Naive thymus-derived CD4-positive, alpha-beta T cell (primary cell): ENCODE data around the gene CAPN10. TPM values are rescaled to one million over a fixed set of nuclear protein-coding genes. Genes with fewer than 3 reads are reported as not detected.

Experiments
- ATAC-seq: fragments of 150-1000 bp; cut with Tn5 transposase; 2 replicates; pipeline ENCODE4 v1.10.0; 2021; ENCODE audit warnings: mild to moderate bottlenecking, moderate library complexity
- CTCF ChIA-PET: fragments of 350-600 bp; sonication (Branson Sonifier 250); formaldehyde crosslinking; loops from one replicate; lab custom pipeline; 2021; ENCODE audit warnings: antibody characterized with exemption; lab: Charles Lee
- POLR2A ChIA-PET: fragments of 350-600 bp; sonication (Branson Sonifier 250); formaldehyde crosslinking; loops from one replicate; lab custom pipeline; 2021; ENCODE audit warnings: antibody characterized with exemption, inconsistent platforms; lab: Charles Lee
- DNase-seq, 9 donors: peaks; one replicate each; pipeline versions ENCODE4 v3.0.0 to v3.0.0-alpha.2; 2020 to 2022; ENCODE audit warnings: mixed read lengths in 1 of 9
- H3K27ac ChIP-seq: one replicate; pipeline ENCODE4 v1.7.0; 2013; ENCODE audit warnings: mild to moderate bottlenecking, low read depth, low read length, moderate library complexity
- H3K27me3 ChIP-seq, 2 donors: one replicate each; pipeline ENCODE4 v1.7.0; 2013; ENCODE audit warnings: low read length in 2 of 2, mild to moderate bottlenecking in 2 of 2, moderate library complexity in 2 of 2; ENCODE audit not compliant: control insufficient read depth in 2 of 2, insufficient read depth in 2 of 2
- H3K36me3 ChIP-seq, 3 experiments: 1 replicate in 2 of 3; 2 replicates in 1 of 3; pipeline ENCODE4 v1.7.0; 2013; ENCODE audit warnings: low read length in 3 of 3, mild to moderate bottlenecking in 3 of 3, moderate library complexity in 1 of 3; ENCODE audit not compliant: insufficient read depth in 3 of 3, control insufficient read depth in 2 of 3
- H3K4me1 ChIP-seq, 2 donors: one replicate each; pipeline ENCODE4 v1.7.0; 2013; ENCODE audit warnings: low read length in 2 of 2, mild to moderate bottlenecking in 2 of 2, moderate library complexity in 1 of 2; ENCODE audit not compliant: control insufficient read depth in 2 of 2, insufficient read depth in 2 of 2
- H3K4me3 ChIP-seq: 2 replicates; pipeline ENCODE4 v1.7.0; 2013; ENCODE audit warnings: mild to moderate bottlenecking, low read length
- H3K9me3 ChIP-seq, 3 experiments: 1 replicate in 2 of 3; 2 replicates in 1 of 3; pipeline ENCODE4 v1.7.0; 2013; ENCODE audit warnings: low read length in 3 of 3; ENCODE audit not compliant: control insufficient read depth in 2 of 3
- H3K27ac Mint-ChIP-seq, 9 donors: one replicate each; pipeline ENCODE4 v1.8.0; 2020 to 2022; ENCODE audit warnings: mixed read lengths in 9 of 9, mild to moderate bottlenecking in 8 of 9, moderate library complexity in 5 of 9, inconsistent platforms in 2 of 9
- H3K27me3 Mint-ChIP-seq, 5 donors: one replicate each; pipeline ENCODE4 v1.8.0; 2021 to 2022; ENCODE audit warnings: mixed read lengths in 5 of 5, mild to moderate bottlenecking in 1 of 5
- H3K36me3 Mint-ChIP-seq, 5 donors: one replicate each; pipeline ENCODE4 v1.8.0; 2020 to 2022; ENCODE audit warnings: mixed read lengths in 5 of 5, mild to moderate bottlenecking in 3 of 5, inconsistent platforms in 1 of 5
- H3K4me1 Mint-ChIP-seq, 7 donors: one replicate each; pipeline ENCODE4 v1.8.0; 2020 to 2022; ENCODE audit warnings: mixed read lengths in 7 of 7, mild to moderate bottlenecking in 3 of 7, inconsistent platforms in 1 of 7
- H3K4me3 Mint-ChIP-seq, 10 donors: one replicate each; pipeline ENCODE4 v1.8.0; 2020 to 2022; ENCODE audit warnings: mild to moderate bottlenecking in 10 of 10, mixed read lengths in 10 of 10, moderate library complexity in 6 of 10, inconsistent platforms in 2 of 10
- H3K9me3 Mint-ChIP-seq, 11 donors: one replicate each; pipeline ENCODE4 v1.8.0; 2020 to 2022; ENCODE audit warnings: mixed read lengths in 11 of 11, mild to moderate bottlenecking in 4 of 11, inconsistent platforms in 1 of 11, moderate library complexity in 1 of 11
- intact Hi-C, 2 donors: fragments of 100-400 bp; cut with micrococcal nuclease; formaldehyde crosslinking; loops; one replicate each; pipeline ENCODE4 v1.15.1; 2023
- polyA plus RNA-seq, 2 donors: library from polyadenylated mRNA; unstranded; fragments of 300-500 nt; fragmentation: Illumina TruSeq; gene quantifications; one replicate each; pipeline ENCODE4 v1.2.3, GENCODE V29; 2021
- total RNA-seq, 6 experiments: library from RNA in 5 of 6; stranded (reverse) in 5 of 6; gene quantifications; 1 replicate in 5 of 6; 2 replicates in 1 of 6; pipeline ENCODE4 v1.2.3 and lab custom pipeline; 2021 to 2026

CAPN10 gene
- total and polyA plus RNA-seq, 7 experiments from 2014 or later = 8.4 to 74.8 (median 54.9) TPM

GRCh38 chr2:240568678-240569522, 17.6 kb upstream of the CAPN10 start:
- Mint-ChIP-seq H3K27ac (peak overlapping the region in 8 of 9 donors; percentile 33 to 85 (median 76)), H3K4me1 (peaks cover 43 to 68% (median 56%) of the 10 kb centered on the region in 7 donors), H3K9me3 (no peaks in the 10 kb centered on the region), H3K4me3 (peak overlapping the region; percentile 81 to 91 (median 85)), H3K36me3 (peaks cover 0 to 26% (median 0%) of the 10 kb centered on the region in 5 donors), H3K27me3 (no peaks in the 10 kb centered on the region)
- H3K9me3 ChIP-seq = no peaks in the 10 kb centered on the region
- peak overlapping the region; percentile 70 for H3K4me3 ChIP-seq
- H3K27ac ChIP-seq = peak overlapping the region; percentile 74
- intact Hi-C loops = loop anchor here (1.0 to 10.0 kb wide), 13 partner anchors 9 to 1316 kb away; partner anchors contain the start of genes DUSP28 (in 2 of the 2), D2HGDH (in 1 of the 2), DTYMK (in 1 of the 2) and HDAC4 (in 1 of the 2)
- H3K4me1 ChIP-seq = peaks cover 56 to 62% of the 10 kb centered on the region in 2 donors
- H3K27me3 ChIP-seq = no peaks in the 10 kb centered on the region
- peaks cover 0 to 27% (median 0%) of the 10 kb centered on the region in 3 experiments for H3K36me3 ChIP-seq
- DNase-seq (peak in 8 of 9 donors; percentile 56 to 80 (median 72)), ATAC-seq (peak; percentile 18)
- ChIA-PET CTCF (interaction anchor here (1.3 to 1.7 kb wide), 2 partner anchors 9 to 18 kb away, joined by 3 to 6 read pairs; partner anchors contain the start of genes CAPN10 and DUSP28), POLR2A (interaction anchor here (0.6 to 3.2 kb wide), 14 partner anchors 8 to 746 kb away, joined by 3 to 51 read pairs (median 4); partner anchors contain the start of genes CAPN10 and DUSP28)

DNA sequence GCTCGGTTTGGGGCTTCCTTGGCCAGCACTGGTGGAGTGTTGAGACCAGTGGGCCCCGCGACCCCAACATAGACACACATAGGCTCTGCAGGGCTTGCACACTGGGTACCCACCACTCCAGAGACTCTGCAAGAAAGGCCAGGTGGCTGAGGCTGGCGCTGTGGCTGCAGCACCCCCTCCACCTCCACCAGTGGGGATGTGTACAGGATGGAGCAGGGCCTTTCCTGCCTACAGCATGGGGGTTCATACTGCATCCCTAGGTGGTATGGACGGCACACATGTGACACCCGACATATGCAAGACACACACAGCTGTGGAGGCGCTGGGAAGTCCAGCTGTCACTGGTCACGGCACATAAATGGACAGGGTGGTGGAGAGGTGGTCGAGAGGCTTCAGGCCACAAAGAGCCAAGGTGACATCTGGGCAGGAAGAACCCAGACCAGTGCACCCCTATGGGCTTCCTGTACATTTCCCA, 17.0 kb upstream of the CAPN10 start:
- Mint-ChIP-seq H3K36me3 (peaks cover 0 to 22% (median 0%) of the 10 kb centered on the region in 5 donors), H3K27me3 (no peaks in the 10 kb centered on the region), H3K4me3 (peak overlapping the region; percentile 81 to 91 (median 85)), H3K9me3 (no peaks in the 10 kb centered on the region), H3K27ac (peak overlapping the region in 8 of 9 donors; percentile 33 to 85 (median 76)), H3K4me1 (peaks cover 36 to 61% (median 49%) of the 10 kb centered on the region in 7 donors)
- ATAC-seq = no peak
- Histone ChIP-seq H3K4me1 (peaks cover 50 to 56% of the 10 kb centered on the region in 2 donors), H3K27me3 (no peaks in the 10 kb centered on the region), H3K4me3 (peak overlapping the region; percentile 70), H3K36me3 (peaks cover 0 to 33% (median 2%) of the 10 kb centered on the region in 3 experiments), H3K9me3 (no peaks in the 10 kb centered on the region), H3K27ac (peak overlapping the region; percentile 74)
- intact Hi-C loops = loop anchor here (1.0 to 10.0 kb wide), 12 partner anchors 13 to 1315 kb away; partner anchors contain the start of genes D2HGDH (in 1 of the 2), DTYMK (in 1 of the 2), HDAC4 (in 1 of the 2) and ING5 (in 1 of the 2)
- CTCF ChIA-PET = interaction anchor here (1.3 to 1.7 kb wide), 2 partner anchors 10 to 17 kb away, joined by 3 to 6 read pairs; partner anchors contain the start of genes CAPN10 and DUSP28
- DNase-seq = peak in 2 of 9 donors; percentile 8 to 13
- POLR2A ChIA-PET = interaction anchor here (0.6 to 3.2 kb wide), 9 partner anchors 8 to 53 kb away, joined by 3 to 51 read pairs (median 6); partner anchors contain the start of genes CAPN10 and DUSP28

DNA sequence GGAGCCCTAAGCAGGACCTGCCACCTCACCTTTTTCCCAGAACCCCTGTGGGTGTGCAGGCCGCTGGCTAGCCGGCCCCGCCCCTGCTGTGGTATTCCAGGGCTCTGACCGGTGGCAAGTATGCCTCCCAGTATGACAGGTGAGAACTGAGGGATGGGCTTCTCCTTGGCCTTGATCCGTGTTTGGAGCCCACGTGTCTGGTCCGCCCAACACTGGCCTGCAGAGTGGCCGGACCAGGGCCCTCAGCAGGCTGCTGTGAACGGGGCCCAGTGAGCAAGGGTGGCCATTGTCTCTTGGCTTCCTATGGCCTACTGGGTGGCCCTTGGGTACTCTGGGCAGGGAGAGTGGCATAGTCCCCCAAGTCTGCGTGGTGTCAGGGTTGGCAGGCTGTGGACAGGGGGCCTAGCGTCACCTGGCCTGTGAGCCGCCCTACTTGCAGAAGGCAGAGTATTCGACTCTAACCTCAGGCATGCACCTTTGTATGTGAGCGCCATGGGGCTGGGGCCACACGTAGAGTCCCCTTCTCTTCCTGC, 16.5 kb upstream of the CAPN10 start:
- intact Hi-C loops = loop anchor here (1.0 to 10.0 kb wide), 12 partner anchors 12 to 1315 kb away; partner anchors contain the start of genes D2HGDH (in 1 of the 2), DTYMK (in 1 of the 2), HDAC4 (in 1 of the 2) and ING5 (in 1 of the 2)
- Histone ChIP-seq H3K4me3 (peak overlapping the region; percentile 70), H3K9me3 (no peaks in the 10 kb centered on the region), H3K4me1 (peaks cover 45 to 51% of the 10 kb centered on the region in 2 donors), H3K27ac (peak overlapping the region; percentile 51), H3K27me3 (no peaks in the 10 kb centered on the region), H3K36me3 (peaks cover 0 to 38% (median 7%) of the 10 kb centered on the region in 3 experiments)
- ChIA-PET POLR2A (interaction anchor here (1.3 to 3.2 kb wide), 4 partner anchors 9 to 16 kb away, joined by 3 to 51 read pairs (median 18); partner anchors contain the start of genes CAPN10 and DUSP28), CTCF (no interaction called here)
- peak overlapping the region; percentile 81 to 91 (median 85) for H3K4me3 Mint-ChIP-seq
- H3K27me3 Mint-ChIP-seq = no peaks in the 10 kb centered on the region
- no peaks in the 10 kb centered on the region for H3K9me3 Mint-ChIP-seq
- H3K27ac Mint-ChIP-seq = peak overlapping the region in 6 of 9 donors; percentile 33 to 75 (median 60)
- ATAC-seq = no peak
- DNase-seq = peak in 3 of 9 donors; percentile 6 to 21 (median 8)
- peaks cover 0 to 17% (median 0%) of the 10 kb centered on the region in 5 donors for H3K36me3 Mint-ChIP-seq
- peaks cover 31 to 56% (median 44%) of the 10 kb centered on the region in 7 donors for H3K4me1 Mint-ChIP-seq

DNA sequence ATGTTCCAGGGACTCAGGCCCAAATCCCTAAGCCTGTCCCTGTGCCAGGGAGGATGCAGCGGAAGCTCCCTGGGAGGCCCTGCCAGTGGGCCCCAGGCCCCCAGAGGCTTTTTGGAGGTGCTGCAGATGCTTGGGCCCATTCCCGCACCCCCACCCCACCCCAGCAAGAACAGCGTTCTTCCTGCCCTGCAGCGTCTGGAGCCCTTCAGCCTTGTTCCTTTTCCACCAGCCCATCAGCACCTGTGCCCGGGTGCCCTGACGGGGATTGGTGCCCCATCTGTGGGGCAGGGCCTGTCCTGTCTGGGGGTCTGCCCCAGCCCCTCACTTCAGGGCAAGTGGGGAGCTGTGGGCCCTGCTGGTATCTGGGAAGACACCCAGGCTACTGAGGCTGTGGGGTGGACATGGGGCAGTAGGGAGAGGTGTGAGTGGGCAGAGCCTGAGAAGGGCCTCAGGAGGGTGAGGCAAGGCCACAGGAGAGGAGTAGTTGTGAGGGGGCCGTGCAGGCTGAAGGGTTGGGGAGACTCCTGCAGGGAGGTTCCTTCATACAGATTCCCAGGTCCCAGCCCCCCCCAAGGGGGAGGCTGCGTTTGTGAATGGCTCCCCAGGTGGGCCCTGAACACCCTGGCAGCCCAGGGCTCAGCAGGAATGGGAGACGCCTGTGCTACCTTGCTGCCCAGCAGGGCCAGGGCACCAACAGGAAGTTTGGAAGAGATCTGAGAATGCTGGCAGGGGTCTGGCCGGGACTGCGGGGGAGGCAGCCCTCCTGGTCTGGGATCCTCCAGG, 15.8 kb upstream of the CAPN10 start:
- Histone ChIP-seq H3K9me3 (no peaks in the 10 kb centered on the region), H3K4me1 (peaks cover 40 to 45% of the 10 kb centered on the region in 2 donors), H3K27me3 (no peaks in the 10 kb centered on the region), H3K36me3 (peaks cover 2 to 45% (median 8%) of the 10 kb centered on the region in 3 experiments), H3K27ac (peak overlapping the region; percentile 51), H3K4me3 (peak overlapping the region; percentile 70)
- DNase-seq = peak in 3 of 9 donors; percentile 6 to 20 (median 6)
- H3K4me3 Mint-ChIP-seq = peak overlapping the region in 9 of 10 donors; percentile 33 to 91 (median 85)
- H3K27ac Mint-ChIP-seq = peak overlapping the region in 7 of 9 donors; percentile 9 to 75 (median 65)
- ChIA-PET CTCF (no interaction called here), POLR2A (interaction anchor here (0.7 to 3.2 kb wide), 6 partner anchors 10 to 54 kb away, joined by 3 to 51 read pairs (median 3); partner anchors contain the start of genes CAPN10 and DUSP28)
- no peaks in the 10 kb centered on the region for H3K9me3 Mint-ChIP-seq
- peaks cover 0 to 12% (median 0%) of the 10 kb centered on the region in 5 donors for H3K36me3 Mint-ChIP-seq
- no peak for ATAC-seq
- intact Hi-C loops = no loop called here
- peaks cover 25 to 49% (median 37%) of the 10 kb centered on the region in 7 donors for H3K4me1 Mint-ChIP-seq
- H3K27me3 Mint-ChIP-seq = no peaks in the 10 kb centered on the region

GRCh38 chr2:240571314-240571973, 15.1 kb upstream of the CAPN10 start:
- Mint-ChIP-seq H3K4me3 (peak overlapping the region in 8 of 10 donors; percentile 12 to 88 (median 54)), H3K36me3 (peaks cover 0 to 12% (median 0%) of the 10 kb centered on the region in 5 donors), H3K4me1 (peaks cover 25 to 43% (median 37%) of the 10 kb centered on the region in 7 donors), H3K9me3 (no peaks in the 10 kb centered on the region), H3K27me3 (no peaks in the 10 kb centered on the region), H3K27ac (peak overlapping the region in 8 of 9 donors; percentile 9 to 88 (median 66))
- ChIA-PET POLR2A (interaction anchor here (0.7 to 3.2 kb wide), 7 partner anchors 9 to 57 kb away, joined by 3 to 51 read pairs (median 3); partner anchors contain the start of genes CAPN10 and DUSP28), CTCF (no interaction called here)
- Histone ChIP-seq H3K27ac (peak overlapping the region; percentile 51), H3K36me3 (peaks cover 7 to 52% (median 8%) of the 10 kb centered on the region in 3 experiments), H3K27me3 (no peaks in the 10 kb centered on the region), H3K4me1 (peaks cover 35 to 40% of the 10 kb centered on the region in 2 donors), H3K4me3 (no peak overlapping the region), H3K9me3 (no peaks in the 10 kb centered on the region)
- DNase-seq (peak in 2 of 9 donors; percentile 4 to 21), ATAC-seq (no peak)
- intact Hi-C loops = no loop called here
